ENCODE data around the gene ANG. TPM values are rescaled to one million over a fixed set of nuclear protein-coding genes. Genes with fewer than 3 reads are reported as not detected.

ANG gene
- total RNA-seq, 1 experiment from 2014 or later, result 5.8 TPM

GRCh38 chr14:20675669-20676068 lies 12.9 kb upstream of the ANG start:
- ChIA-PET RAD21 (ENCODE audit: low non-redundant PET in 1 of 2, low total read pairs in 2 of 2, uncharacterized antibody in 2 of 2, unreplicated experiment in 2 of 2) (no interaction called here), CTCF (no interaction called here), POLR2A (no interaction called here)
- no peak overlapping the region for H2AFZ ChIP-seq (ENCODE audit: low read depth, low read length, poor library complexity, severe bottlenecking)
- peaks cover 11 to 13% of the 10 kb centered on the region in 2 experiments for H3K4me1 ChIP-seq (ENCODE audit: control insufficient read depth in 1 of 2, insufficient read depth in 2 of 2, low read length in 2 of 2)
- BruUV-seq (replicated peaks), result no TSS peak
- no peak for DNase-seq (ENCODE audit: low read depth, low spot score)
- H3K4me3 ChIP-seq (replicated peaks in 1 of 2; ENCODE audit: low read depth in 1 of 2, low read length in 2 of 2), result no peak overlapping the region
- no peaks in the 10 kb centered on the region for H3K79me2 ChIP-seq (ENCODE audit: insufficient read depth, low read length)
- H4K20me1 ChIP-seq (ENCODE audit: insufficient read depth), result no peaks in the 10 kb centered on the region
- no peaks in the 10 kb centered on the region for H3K9me2 ChIP-seq (ENCODE audit: insufficient read depth)
- no peaks in the 10 kb centered on the region for H3K27me3 ChIP-seq (ENCODE audit: insufficient read depth, low read length)
- H3K9ac ChIP-seq (ENCODE audit: low read length), result no peak overlapping the region
- ATAC-seq, result no peak
- TF ChIP-seq ELF1 (IDR thresholded peaks at IDR 0.05; ENCODE audit: borderline replicate concordance, low read depth), result no peak
- TF ChIP-seq POLR2AphosphoS5 (IDR thresholded peaks at IDR 0.05; ENCODE audit: low read depth, low read length), result no peak
- no peak for TF ChIP-seq EZH2phosphoT487 (IDR thresholded peaks at IDR 0.05; ENCODE audit: borderline replicate concordance)
- TF ChIP-seq MAX (IDR thresholded peaks at IDR 0.05), result no peak
- no peak for TF ChIP-seq CBX3 (IDR thresholded peaks at IDR 0.05; ENCODE audit: low read depth)
- no peak for TF ChIP-seq EZH2 (IDR thresholded peaks at IDR 0.05)
- TF ChIP-seq ZNF274 (IDR thresholded peaks at IDR 0.05; ENCODE audit: low read depth, low read length), result no peak
- no peak for TF ChIP-seq CTCF (IDR thresholded peaks at IDR 0.05 in 2 of 3, conservative IDR thresholded peaks at IDR 0.05 in 1 of 3; ENCODE audit: borderline replicate concordance in 1 of 3, insufficient read depth in 1 of 3, low read depth in 2 of 3, low read length in 2 of 3)
- TF ChIP-seq SRF (IDR thresholded peaks at IDR 0.05; ENCODE audit: low read depth), result no peak
- no peak for TF ChIP-seq JUND (IDR thresholded peaks at IDR 0.05)
- TF ChIP-seq POLR2A (IDR thresholded peaks at IDR 0.05; ENCODE audit: borderline replicate concordance, extremely low read depth, insufficient read depth, insufficient read length), result no peak
- TF ChIP-seq ATF3 (IDR thresholded peaks at IDR 0.05), result no peak
- TF ChIP-seq FOSL1 (IDR thresholded peaks at IDR 0.05; ENCODE audit: low read depth), result no peak
- TF ChIP-seq TCF7L2 (IDR thresholded peaks at IDR 0.05; ENCODE audit: borderline replicate concordance, extremely low read depth, insufficient read depth, insufficient read length), result no peak
- TF ChIP-seq RAD21 (IDR thresholded peaks at IDR 0.05; ENCODE audit: low read depth), result no peak
- no peak for TF ChIP-seq ZFX (IDR thresholded peaks at IDR 0.05)
- no peak for TF ChIP-seq CEBPB (IDR thresholded peaks at IDR 0.05; ENCODE audit: low read depth)
- intact Hi-C loops (cut with micrococcal nuclease), result no loop called here
- H3K36me3 ChIP-seq (ENCODE audit: control insufficient read depth in 1 of 2, insufficient read depth in 2 of 2, low read length in 2 of 2), result no peaks in the 10 kb centered on the region
- no peaks in the 10 kb centered on the region for H3K9me3 ChIP-seq (ENCODE audit: control insufficient read depth in 1 of 2, insufficient read depth in 1 of 2, low read depth in 1 of 2, low read length in 2 of 2)
- H3K4me2 ChIP-seq (ENCODE audit: low read length), result no peak overlapping the region
- H3K27ac ChIP-seq (ENCODE audit: low read depth, low read length), result no peak overlapping the region
